H1 (cell line): Measurements from ENCODE around the gene SLC12A8. TPM values are rescaled to one million over a fixed set of nuclear protein-coding genes. Genes with fewer than 3 reads are reported as not detected.
A peak's percentile ranks its signal among the peaks of the same experiment; 100 is the strongest.

Experiments
- CTCF ChIA-PET: fragments of 300-600 bp; sonication (Branson Sonifier 250); formaldehyde crosslinking; loops from one replicate; lab custom pipeline; 2021; ENCODE audit not compliant: partially characterized antibody; lab: Charles Lee
- POLR2A ChIA-PET: fragments of 300-600 bp; sonication (Branson Sonifier 250); formaldehyde crosslinking; loops from one replicate; lab custom pipeline; 2021; ENCODE audit warnings: inconsistent platforms; ENCODE audit not compliant: partially characterized antibody; lab: Charles Lee
- DNase-seq, 2 experiments: peaks; one replicate each; pipeline versions ENCODE4 v3.0.0 to v3.0.0-alpha.2; 2010 to 2022; ENCODE audit warnings: low spot score in 2 of 2, low read depth in 1 of 2, mixed read lengths in 1 of 2
- FAIRE-seq: peaks from 2 replicates; lab custom pipeline; 2011; peaks lifted over from hg19 to GRCh38; lab: Jason Lieb, UNC
- H2AFZ ChIP-seq: 2 replicates; pipeline ENCODE4 v1.8.1; 2012; ENCODE audit warnings: low read length, inconsistent platforms
- H2AK5ac ChIP-seq: 2 replicates; pipeline ENCODE4 v1.6.1; 2013; ENCODE audit warnings: low read depth, low read length
- H2BK120ac ChIP-seq: replicated peaks from 2 replicates; pipeline ENCODE3; 2013; ENCODE audit warnings: low read depth, low read length, inconsistent platforms
- H2BK12ac ChIP-seq: 2 replicates; pipeline ENCODE4 v1.6.1; 2013; ENCODE audit warnings: low read depth, low read length
- H2BK15ac ChIP-seq: 2 replicates; pipeline ENCODE4 v1.6.1; 2013; ENCODE audit warnings: low read length
- H2BK20ac ChIP-seq: 2 replicates; pipeline ENCODE4 v1.6.1; 2013; ENCODE audit warnings: low read length
- H2BK5ac ChIP-seq: 2 replicates; pipeline ENCODE4 v1.6.1; 2013; ENCODE audit warnings: low read depth, low read length
- H3K14ac ChIP-seq: 2 replicates; pipeline ENCODE4 v1.6.1; 2013; ENCODE audit warnings: inconsistent platforms; ENCODE audit not compliant: insufficient read length
- H3K18ac ChIP-seq: 2 replicates; pipeline ENCODE4 v1.6.1; 2013; ENCODE audit warnings: low read length; ENCODE audit errors: extremely low read depth
- H3K23ac ChIP-seq: 2 replicates; pipeline ENCODE4 v1.6.1; 2013; ENCODE audit warnings: inconsistent platforms; ENCODE audit not compliant: insufficient read length
- H3K23me2 ChIP-seq: 2 replicates; pipeline ENCODE4 v1.6.1; 2013; ENCODE audit warnings: low read depth, low read length
- H3K27ac ChIP-seq: 2 replicates; pipeline ENCODE4 v1.6.1; 2011; ENCODE audit warnings: low read depth, low read length, inconsistent platforms
- H3K27me3 ChIP-seq, 4 experiments: replicated peaks in 1 of 4; 1 replicate in 1 of 4; 2 replicates in 3 of 4; pipeline versions ENCODE4 v1.6.1 to v1.8.1; 2011 to 2013; ENCODE audit warnings: low read length in 3 of 4, mild to moderate bottlenecking in 3 of 4, inconsistent platforms in 2 of 4, mixed read lengths in 2 of 4, moderate library complexity in 1 of 4; ENCODE audit not compliant: control insufficient read depth in 3 of 4, insufficient read depth in 3 of 4; ENCODE audit errors: extremely low read depth in 1 of 4
- H3K36me3 ChIP-seq, 4 experiments: 2 replicates each; pipeline versions ENCODE4 v1.6.1 to v1.8.1; 2011 to 2013; ENCODE audit warnings: mild to moderate bottlenecking in 4 of 4, low read length in 3 of 4, moderate library complexity in 2 of 4, control low read depth in 1 of 4, inconsistent platforms in 1 of 4; ENCODE audit not compliant: insufficient read depth in 4 of 4, control insufficient read depth in 2 of 4
- H3K4ac ChIP-seq: replicated peaks from 2 replicates; pipeline ENCODE3; 2013; ENCODE audit warnings: low read length, low read depth, mixed read lengths, inconsistent platforms; ENCODE audit not compliant: insufficient read length
- H3K4me1 ChIP-seq, 4 experiments: replicated peaks in 1 of 4; 1 replicate in 1 of 4; 2 replicates in 3 of 4; pipeline versions ENCODE4 v1.6.1 to v1.8.1; 2011 to 2013; ENCODE audit warnings: low read length in 3 of 4, inconsistent platforms in 2 of 4, mixed read lengths in 1 of 4; ENCODE audit not compliant: insufficient read depth in 4 of 4, control insufficient read depth in 3 of 4
- H3K4me2 ChIP-seq, 2 experiments: 2 replicates each; pipeline versions ENCODE4 v1.6.1 to v1.8.1; 2011 to 2013; ENCODE audit warnings: low read depth in 2 of 2, low read length in 2 of 2, control low read depth in 1 of 2, inconsistent platforms in 1 of 2, mild to moderate bottlenecking in 1 of 2; ENCODE audit not compliant: insufficient read depth in 1 of 2
- H3K4me3 ChIP-seq, 4 experiments: fragments of 200-600, 300-600 bp in 1 of 4; sonication (generic), shearing (Covaris generic), sonication (Bioruptor Twin) in 1 of 4; 2 replicates each; pipeline versions ENCODE4 v1.5.1 to v1.8.1; 2011 to 2016; ENCODE audit warnings: low read length in 4 of 4, low read depth in 3 of 4, control low read depth in 2 of 4, inconsistent platforms in 2 of 4, mild to moderate bottlenecking in 2 of 4, mixed read lengths in 1 of 4, moderate library complexity in 1 of 4; ENCODE audit not compliant: insufficient read depth in 2 of 4; ENCODE audit errors: extremely low read depth in 1 of 4
- H3K56ac ChIP-seq: replicated peaks from 2 replicates; pipeline ENCODE3; 2013; ENCODE audit warnings: low read depth, mild to moderate bottlenecking, mixed read lengths, low read length, inconsistent platforms; ENCODE audit not compliant: insufficient read length
- H3K79me1 ChIP-seq: 2 replicates; pipeline ENCODE4 v1.6.1; 2013; ENCODE audit warnings: low read depth, low read length, control low read depth
- H3K79me2 ChIP-seq, 2 experiments: 2 replicates each; pipeline versions ENCODE4 v1.6.1 to v1.8.1; 2012 to 2013; ENCODE audit warnings: low read length in 2 of 2, mild to moderate bottlenecking in 2 of 2, inconsistent platforms in 1 of 2; ENCODE audit not compliant: insufficient read depth in 2 of 2, control insufficient read depth in 1 of 2
- H3K9ac ChIP-seq, 4 experiments: replicated peaks in 1 of 4; 1 replicate in 1 of 4; 2 replicates in 3 of 4; pipeline versions ENCODE4 v1.6.1 to v1.8.1; 2011 to 2013; ENCODE audit warnings: low read depth in 3 of 4, low read length in 3 of 4, control low read depth in 2 of 4, mild to moderate bottlenecking in 2 of 4, moderate library complexity in 2 of 4, inconsistent platforms in 1 of 4; ENCODE audit errors: extremely low read depth in 1 of 4
- H3K9me3 ChIP-seq, 2 experiments: 2 replicates each; pipeline versions ENCODE4 v1.6.1 to v1.8.1; 2012 to 2013; ENCODE audit warnings: mild to moderate bottlenecking in 2 of 2, moderate library complexity in 2 of 2, control low read depth in 1 of 2, inconsistent platforms in 1 of 2, low read depth in 1 of 2, low read length in 1 of 2, mixed read lengths in 1 of 2; ENCODE audit not compliant: insufficient read depth in 2 of 2
- H4K20me1 ChIP-seq, 2 experiments: replicated peaks in 1 of 2; 2 replicates each; pipeline versions ENCODE3 to v1.8.1; 2011 to 2013; ENCODE audit warnings: inconsistent platforms in 2 of 2, low read length in 2 of 2, mild to moderate bottlenecking in 1 of 2; ENCODE audit not compliant: insufficient read depth in 2 of 2, control insufficient read depth in 1 of 2
- H4K5ac ChIP-seq: 2 replicates; pipeline ENCODE4 v1.6.1; 2013; ENCODE audit warnings: low read length, low read depth, mixed read lengths, inconsistent platforms; ENCODE audit not compliant: insufficient read length
- H4K8ac ChIP-seq: 2 replicates; pipeline ENCODE4 v1.8.0; 2013; ENCODE audit warnings: mild to moderate bottlenecking, moderate library complexity, low read length, inconsistent platforms; ENCODE audit not compliant: insufficient read depth; ENCODE audit errors: extremely low read depth
- H4K91ac ChIP-seq: replicated peaks from 2 replicates; pipeline ENCODE3; 2013; ENCODE audit warnings: low read length, mixed read lengths, inconsistent platforms; ENCODE audit not compliant: insufficient read length
- BACH1 ChIP-seq: IDR thresholded peaks from 2 replicates; pipeline ENCODE4 v1.6.1; 2012; ENCODE audit warnings: low read length, improper control_type of control experiment
- HDAC2 ChIP-seq, 2 experiments: fragments of 300-600 bp in 1 of 2; sonication (generic) in 1 of 2; IDR thresholded peaks; 2 replicates each; pipeline ENCODE4 v1.6.1; 2011 to 2012; ENCODE audit warnings: low read depth in 2 of 2, low read length in 2 of 2, mild to moderate bottlenecking in 2 of 2, moderate library complexity in 2 of 2, borderline replicate concordance in 1 of 2, inconsistent platforms in 1 of 2
- MAFK ChIP-seq: IDR thresholded peaks from 2 replicates; pipeline ENCODE4 v1.6.1; 2012; ENCODE audit warnings: low read depth, mild to moderate bottlenecking, improper control_type of control experiment, low read length
- SIN3A ChIP-seq, 2 experiments: IDR thresholded peaks in 1 of 2; conservative IDR thresholded peaks in 1 of 2; 2 replicates each; pipeline ENCODE4 v1.6.1; 2011 to 2012; ENCODE audit warnings: low read length in 2 of 2, improper control_type of control experiment in 1 of 2, low read depth in 1 of 2, mild to moderate bottlenecking in 1 of 2
- WGBS, 2 experiments: shearing (Covaris generic) in 1 of 2; methylation state at CpG; one replicate each; pipeline versions ENCODE4 v1.1.6 to v1.1.7; 2013 to 2015; ENCODE audit warnings: low lambda C conversion rate in 2 of 2, mixed read lengths in 2 of 2, inconsistent platforms in 1 of 2, low coverage in 1 of 2, missing lambda C conversion rate in 1 of 2; ENCODE audit not compliant: insufficient replicate concordance in 2 of 2, insufficient coverage in 1 of 2, insufficient read length in 1 of 2; ENCODE audit errors: extremely low coverage in 1 of 2, missing lambda C conversion rate in 1 of 2; 5-methylcytosine and 5-hydroxymethylcytosine counted together
- polyA plus RNA-seq, 7 experiments: library from polyadenylated mRNA; depleted of rRNA in 3 of 7; stranded (reverse) in 5 of 7; unstranded in 2 of 7; fragments of >200 nt in 5 of 7; fragments of 200-250 nt in 2 of 7; gene quantifications; 1 replicate in 5 of 7; 2 replicates in 1 of 7; 4 replicates in 1 of 7; pipeline versions ENCODE4 v1.2.1 to v1.2.3, GENCODE V29; 2011 to 2013; ENCODE audit warnings: missing spikeins in 2 of 7, mixed read lengths in 2 of 7
- total RNA-seq: library from RNA; stranded (reverse); fragmentation: NEBNext Ultra II Directional; extraction: Animal tissue kit (Norgen Biotek cat#: 25700); gene quantifications from 2 replicates; pipeline ENCODE4 v1.2.1, GENCODE V29; 2021
- TF ChIP-seq, protein P1 (sequence below), 3 experiments: IDR thresholded peaks; 1 replicate in 2 of 3; 2 replicates in 1 of 3; pipeline versions ENCODE4 v1.5.1 to v1.6.1; 2011; ENCODE audit warnings: low read length in 3 of 3, mild to moderate bottlenecking in 3 of 3, inconsistent platforms in 2 of 3, low read depth in 1 of 3, moderate library complexity in 1 of 3; ENCODE audit not compliant: insufficient read depth in 1 of 3; ENCODE audit errors: control extremely low read depth in 1 of 3

The SLC12A8 gene
- total and polyA plus RNA-seq, 2 of the 8 experiments (the other 6 are each of a cell fraction or from before 2014, with no cell fraction given): 13.7 to 14.4 TPM

DNA sequence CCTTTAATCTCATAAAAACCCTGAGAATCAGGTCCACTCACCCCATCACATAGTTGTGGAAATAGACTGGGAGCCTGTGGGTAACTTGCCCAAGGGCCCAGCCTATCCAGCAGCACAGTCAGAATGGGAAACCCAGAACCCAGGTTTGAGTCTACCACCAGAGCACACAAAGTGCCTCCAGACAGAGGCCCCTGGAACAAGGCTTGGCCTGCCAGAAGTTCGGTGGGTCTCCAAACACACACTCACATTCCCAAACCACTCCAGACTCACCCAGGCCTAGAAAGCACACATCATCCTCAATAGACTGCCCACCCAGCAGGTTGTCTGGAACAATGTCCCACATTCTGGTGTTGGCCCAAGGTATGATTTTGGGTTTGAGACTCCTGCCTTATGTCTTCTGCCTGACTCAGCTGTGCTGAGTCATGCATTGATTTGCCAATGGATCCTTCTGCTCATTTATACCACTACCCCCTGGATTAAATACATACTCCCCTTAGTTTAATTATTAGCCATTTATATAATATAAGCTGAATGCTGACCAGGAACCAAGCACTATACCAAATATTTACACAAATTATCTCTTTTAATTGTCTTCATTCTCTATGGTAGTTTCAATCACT, 4.5 kb downstream of the SLC12A8 start:
- Histone ChIP-seq H4K20me1 (no peaks in the 10 kb centered on the region), H2AK5ac (no peak overlapping the region), H3K4ac (no peak overlapping the region), H2BK20ac (no peak overlapping the region), H3K27me3 (peaks cover 0 to 2% (median 1%) of the 10 kb centered on the region in 4 experiments; a peak in 3 of 7 replicates), H4K5ac (no peak overlapping the region), H3K9ac (no peak overlapping the region), H3K23me2 (peaks cover 11% of the 10 kb centered on the region; the same call in 1 of the 2 replicates), H2BK120ac (no peak overlapping the region), H3K14ac (no peak overlapping the region), H2AFZ (no peak overlapping the region), H2BK15ac (no peak overlapping the region), H3K18ac (no peak overlapping the region), H4K91ac (no peak overlapping the region), H3K36me3 (peaks cover 0 to 2% (median 0%) of the 10 kb centered on the region in 4 experiments; a peak in 1 of 8 replicates), H3K23ac (no peak overlapping the region), H3K4me3 (no peak overlapping the region), H3K9me3 (no peaks in the 10 kb centered on the region), H3K79me1 (no peaks in the 10 kb centered on the region), H3K79me2 (no peaks in the 10 kb centered on the region), H3K27ac (no peak overlapping the region), H2BK5ac (no peak overlapping the region), H4K8ac (no peak overlapping the region), H3K56ac (no peak overlapping the region), H3K4me2 (no peak overlapping the region), H3K4me1 (peaks cover 0 to 13% (median 7%) of the 10 kb centered on the region in 4 experiments; a peak in 5 of 7 replicates), H2BK12ac (no peak overlapping the region)
- POLR2A ChIA-PET: interaction anchor here (0.6 to 1.6 kb wide), 2 partner anchors 12 to 140 kb away, joined by 3 to 4 read pairs; no protein-coding TSS in a partner anchor
- 93% methylated on average over 1 of the region's 1 CpG; no CpG with 5 or more reads in 1 of the 2 experiments for WGBS, 2 experiments
- DNase-seq (no peak), FAIRE-seq (no peak)
- CTCF ChIA-PET: interaction anchor here (1.6 kb wide), 1 partner anchor 8 kb away, joined by 3 read pairs; no protein-coding TSS in a partner anchor
- TF ChIP-seq MAFK (peak; percentile 22; the same call in 1 of the 2 replicates), SIN3A (conservative IDR thresholded peaks at IDR 0.05 in 1 of 2, IDR thresholded peaks at IDR 0.05 in 1 of 2; ENCODE audit: low read depth in 1 of 2, low read length in 2 of 2) (no peak), HDAC2 (IDR thresholded peaks at IDR 0.05; ENCODE audit: borderline replicate concordance in 1 of 2, low read depth in 2 of 2, low read length in 2 of 2) (no peak), BACH1 (peak; percentile 62; the same call in 1 of the 2 replicates)
- TF ChIP-seq, protein P1, sequence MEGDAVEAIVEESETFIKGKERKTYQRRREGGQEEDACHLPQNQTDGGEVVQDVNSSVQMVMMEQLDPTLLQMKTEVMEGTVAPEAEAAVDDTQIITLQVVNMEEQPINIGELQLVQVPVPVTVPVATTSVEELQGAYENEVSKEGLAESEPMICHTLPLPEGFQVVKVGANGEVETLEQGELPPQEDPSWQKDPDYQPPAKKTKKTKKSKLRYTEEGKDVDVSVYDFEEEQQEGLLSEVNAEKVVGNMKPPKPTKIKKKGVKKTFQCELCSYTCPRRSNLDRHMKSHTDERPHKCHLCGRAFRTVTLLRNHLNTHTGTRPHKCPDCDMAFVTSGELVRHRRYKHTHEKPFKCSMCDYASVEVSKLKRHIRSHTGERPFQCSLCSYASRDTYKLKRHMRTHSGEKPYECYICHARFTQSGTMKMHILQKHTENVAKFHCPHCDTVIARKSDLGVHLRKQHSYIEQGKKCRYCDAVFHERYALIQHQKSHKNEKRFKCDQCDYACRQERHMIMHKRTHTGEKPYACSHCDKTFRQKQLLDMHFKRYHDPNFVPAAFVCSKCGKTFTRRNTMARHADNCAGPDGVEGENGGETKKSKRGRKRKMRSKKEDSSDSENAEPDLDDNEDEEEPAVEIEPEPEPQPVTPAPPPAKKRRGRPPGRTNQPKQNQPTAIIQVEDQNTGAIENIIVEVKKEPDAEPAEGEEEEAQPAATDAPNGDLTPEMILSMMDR (IDR thresholded peaks at IDR 0.05; ENCODE audit: control extremely low read depth in 1 of 3, insufficient read depth in 1 of 3, low read depth in 1 of 3, low read length in 3 of 3): no peak
